Activated gamma-delta T cell (primary cell): Measurements from ENCODE around the gene METTL3.
"Not testable (repeated sequence)": the region's sequence is repeated elsewhere in the genome, so short reads cannot be mapped to it uniquely, and the experiment has no call there.

ENCODE experiments used
- DNase-seq: peaks from one replicate; lab custom pipeline; 2025; lab: John Stamatoyannopoulos, UW
- total RNA-seq, 2 donors: gene quantifications; one replicate each; lab custom pipeline; 2026; lab: John Stamatoyannopoulos, UW

The METTL3 gene
- 158 to 192 reads per million in 2 donors for total RNA-seq

- DNase-seq, result peak; percentile 20
Observed at GRCh38 chr14:21510735-21511657, at the start of gene METTL3. METTL3 (minus strand) TSS chr14:21511340; CDS start chr14:21511223, 117 bp downstream.

- DNase-seq, result no peak
Observed at GRCh38 chr14:21558703-21559170, 47.6 kb upstream of the METTL3 start.

GRCh38 chr14:21557084-21557901, 46.2 kb upstream of the METTL3 start:
- DNase-seq, result no peak

GRCh38 chr14:21556378-21557083, 45.4 kb upstream of the METTL3 start:
- DNase-seq, result no peak

- DNase-seq, result no peak
Observed at GRCh38 chr14:21553266-21553665, 42.1 kb upstream of the METTL3 start.

GRCh38 chr14:21544588-21544987, 33.4 kb upstream of the METTL3 start:
- not testable (repeated sequence) for DNase-seq

- no peak for DNase-seq
Observed at GRCh38 chr14:21543963-21544362, 32.8 kb upstream of the METTL3 start.

GRCh38 chr14:21543521-21543960, 32.4 kb upstream of the METTL3 start:
- no peak for DNase-seq

GRCh38 chr14:21541413-21542074, 30.4 kb upstream of the METTL3 start:
- no peak for DNase-seq

- no peak for DNase-seq
Observed at GRCh38 chr14:21539189-21539940, 28.2 kb upstream of the METTL3 start.

GRCh38 chr14:21537090-21537424, 25.9 kb upstream of the METTL3 start:
- DNase-seq, result no peak

- no peak for DNase-seq
Observed at GRCh38 chr14:21536418-21537089, 25.4 kb upstream of the METTL3 start.

GRCh38 chr14:21535545-21536417, 24.6 kb upstream of the METTL3 start:
- DNase-seq, result no peak

GRCh38 chr14:21534576-21534975, 23.4 kb upstream of the METTL3 start:
- DNase-seq, result no peak

GRCh38 chr14:21533294-21533693, 22.2 kb upstream of the METTL3 start:
- no peak for DNase-seq

GRCh38 chr14:21529515-21529914, 18.4 kb upstream of the METTL3 start:
- no peak for DNase-seq

GRCh38 chr14:21528381-21529348, 17.5 kb upstream of the METTL3 start:
- no peak for DNase-seq

- no peak for DNase-seq
Observed at GRCh38 chr14:21527318-21527679, 16.2 kb upstream of the METTL3 start.
